GM21360 (cell line): ENCODE measurements around the gene LAMA1.

ENCODE experiments used
- ATAC-seq: cut with Tn5 transposase; IDR thresholded peaks from one replicate; pipeline ENCODE4 v1.9.1; 2021; ENCODE audit warnings: mild to moderate bottlenecking, moderate library complexity; ENCODE audit not compliant: unreplicated experiment

The LAMA1 gene

GRCh38 chr18:7062811-7063210, 54.8 kb downstream of the LAMA1 start:
- no peak for ATAC-seq

- no peak for ATAC-seq
These were observed 55.4 kb downstream of the LAMA1 start for GRCh38 chr18:7062236-7062635.

- no peak for ATAC-seq
These were observed 58.3 kb downstream of the LAMA1 start for GRCh38 chr18:7059276-7059675.

- no peak for ATAC-seq
These were observed 61.6 kb downstream of the LAMA1 start for GRCh38 chr18:7056026-7056425.

- no peak for ATAC-seq
These were observed 67.6 kb downstream of the LAMA1 start for GRCh38 chr18:7049951-7050350.

- no peak for ATAC-seq
These were observed 69.5 kb downstream of the LAMA1 start for GRCh38 chr18:7048081-7048480.

GRCh38 chr18:7047336-7047735, 70.3 kb downstream of the LAMA1 start:
- ATAC-seq = no peak

GRCh38 chr18:7038330-7038851, 79.2 kb downstream of the LAMA1 start:
- ATAC-seq = no peak

- ATAC-seq = no peak
These were observed 80.1 kb downstream of the LAMA1 start for GRCh38 chr18:7037470-7037869.

- no peak for ATAC-seq
These were observed 81.8 kb downstream of the LAMA1 start for GRCh38 chr18:7035807-7036206.

GRCh38 chr18:7034924-7035323, 82.7 kb downstream of the LAMA1 start:
- no peak for ATAC-seq

GRCh38 chr18:7032537-7032936, 85.1 kb downstream of the LAMA1 start:
- no peak for ATAC-seq

GRCh38 chr18:7028625-7029024, 89.0 kb downstream of the LAMA1 start:
- ATAC-seq = no peak

GRCh38 chr18:7025194-7025593, 92.4 kb downstream of the LAMA1 start:
- ATAC-seq = no peak

GRCh38 chr18:7023581-7023980, 94.0 kb downstream of the LAMA1 start:
- no peak for ATAC-seq

GRCh38 chr18:7023063-7023580, 94.5 kb downstream of the LAMA1 start:
- ATAC-seq = no peak

GRCh38 chr18:7021994-7022840, 95.4 kb downstream of the LAMA1 start:
- ATAC-seq = no peak

GRCh38 chr18:7020995-7021777, 96.4 kb downstream of the LAMA1 start:
- ATAC-seq = no peak

GRCh38 chr18:7017013-7017412, 100.6 kb downstream of the LAMA1 start:
- ATAC-seq = no peak

- no peak for ATAC-seq
These were observed 106.5 kb downstream of the LAMA1 start for GRCh38 chr18:7011142-7011541.

GRCh38 chr18:7004009-7004408, 113.6 kb downstream of the LAMA1 start:
- ATAC-seq = no peak

GRCh38 chr18:7002107-7002506, 115.5 kb downstream of the LAMA1 start:
- ATAC-seq = no peak
